Measurements from ENCODE around the gene TBL3. TPM values are rescaled to one million over a fixed set of nuclear protein-coding genes. Genes with fewer than 3 reads are reported as not detected.

TBL3 gene
- polyA plus RNA-seq, 2 of the 4 experiments (the other 2 are of a cell fraction): 21.9 to 42.8 TPM

DNA sequence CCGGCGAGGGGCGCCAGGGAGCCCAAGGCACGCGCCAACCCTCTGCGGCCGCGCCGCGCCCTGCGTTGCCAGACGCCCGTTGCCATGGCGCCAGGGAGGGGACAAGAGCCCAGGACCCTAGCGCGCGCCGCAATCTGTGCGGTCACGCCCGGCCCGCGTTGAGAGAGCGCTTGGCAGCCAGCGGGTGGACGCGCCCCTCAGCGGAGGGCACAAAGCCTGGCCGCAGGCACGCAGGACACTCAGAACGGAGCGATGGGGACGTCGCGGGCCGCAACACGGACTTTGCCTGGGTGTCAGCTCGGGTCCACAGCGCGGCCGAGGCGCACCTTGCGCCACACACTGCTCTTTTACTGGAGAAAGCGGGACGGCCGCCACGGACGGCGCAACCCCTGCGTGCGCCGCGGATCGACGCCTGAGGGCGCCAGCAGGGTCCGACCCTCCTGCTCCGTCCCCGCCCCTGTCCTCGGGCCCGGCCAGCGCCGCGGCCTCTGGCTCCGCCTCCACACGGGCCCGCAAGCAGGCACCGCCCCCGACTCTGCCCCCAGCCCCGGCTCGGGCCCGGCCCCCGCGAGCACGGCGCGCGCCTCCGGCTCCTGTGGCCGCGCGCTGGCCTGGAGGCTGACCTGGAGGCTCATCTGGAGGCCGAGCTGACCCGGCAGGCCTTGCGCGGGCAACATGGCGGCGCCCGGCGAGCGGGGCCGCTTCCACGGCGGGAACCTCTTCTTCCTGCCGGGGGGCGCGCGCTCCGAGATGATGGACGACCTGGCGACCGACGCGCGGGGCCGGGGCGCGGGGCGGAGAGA, 11.9 kb downstream of the TBL3 start, which contains the start of gene GFER:
TSS of gene GFER (plus strand) at position 650 of the 803 bp plus-strand sequence. CDS start at position 676, 26 bp downstream.
- FAIRE-seq (no peak), DNase-seq (ENCODE audit: low read depth in 1 of 2, low spot score in 1 of 2) (peak; percentile 94 to 96), ATAC-seq (peak; percentile 72 to 85)
- POLR2A ChIA-PET: interaction anchor here (0.6 to 5.4 kb wide), 5 partner anchors 12 to 603 kb away, joined by 3 to 50 read pairs (median 3); partner anchors contain the start of genes RPS2, TBL3 and TRAF7
- Histone ChIP-seq H3K9me3 (no peaks in the 10 kb centered on the region), H3K4me1 (peaks cover 37% of the 10 kb centered on the region), H3K4me2 (peak within 1 kb of the TSS; percentile 88), H3K4me3 (peak within 1 kb of the TSS; percentile 67), H3K27ac (peak within 1 kb of the TSS; percentile 86 to 94)
- CTCF ChIA-PET: interaction anchor here (1.1 to 19.7 kb wide), 6 partner anchors 10 to 157 kb away, joined by 3 to 196 read pairs (median 7); partner anchors contain the start of gene ZNF598
- WGBS (ENCODE audit: missing lambda C conversion rate): 0% methylated on average over 22 of the region's 109 CpGs
- TF ChIP-seq, protein P1, sequence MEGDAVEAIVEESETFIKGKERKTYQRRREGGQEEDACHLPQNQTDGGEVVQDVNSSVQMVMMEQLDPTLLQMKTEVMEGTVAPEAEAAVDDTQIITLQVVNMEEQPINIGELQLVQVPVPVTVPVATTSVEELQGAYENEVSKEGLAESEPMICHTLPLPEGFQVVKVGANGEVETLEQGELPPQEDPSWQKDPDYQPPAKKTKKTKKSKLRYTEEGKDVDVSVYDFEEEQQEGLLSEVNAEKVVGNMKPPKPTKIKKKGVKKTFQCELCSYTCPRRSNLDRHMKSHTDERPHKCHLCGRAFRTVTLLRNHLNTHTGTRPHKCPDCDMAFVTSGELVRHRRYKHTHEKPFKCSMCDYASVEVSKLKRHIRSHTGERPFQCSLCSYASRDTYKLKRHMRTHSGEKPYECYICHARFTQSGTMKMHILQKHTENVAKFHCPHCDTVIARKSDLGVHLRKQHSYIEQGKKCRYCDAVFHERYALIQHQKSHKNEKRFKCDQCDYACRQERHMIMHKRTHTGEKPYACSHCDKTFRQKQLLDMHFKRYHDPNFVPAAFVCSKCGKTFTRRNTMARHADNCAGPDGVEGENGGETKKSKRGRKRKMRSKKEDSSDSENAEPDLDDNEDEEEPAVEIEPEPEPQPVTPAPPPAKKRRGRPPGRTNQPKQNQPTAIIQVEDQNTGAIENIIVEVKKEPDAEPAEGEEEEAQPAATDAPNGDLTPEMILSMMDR (IDR thresholded peaks at IDR 0.05): peak; percentile 50; the same call in 2 of the 3 replicates
- TF ChIP-seq FOSL2 (IDR thresholded peaks at IDR 0.05) (no peak), FOSL2 (CRISPR knock-in tag; IDR thresholded peaks at IDR 0.05) (peak; percentile 18; the same call in 1 of the 2 replicates), RNF2 (IDR thresholded peaks at IDR 0.05; ENCODE audit: borderline replicate concordance, low read depth) (peak; percentile 66; the same call in 1 of the 2 replicates), RCOR1 (IDR thresholded peaks at IDR 0.05; ENCODE audit: low read depth, low read length) (no peak), CHD2 (IDR thresholded peaks at IDR 0.05; ENCODE audit: low read length, partially characterized antibody) (no peak), FOSB (CRISPR knock-in tag; IDR thresholded peaks at IDR 0.05) (no peak), SREBF2 (IDR thresholded peaks at IDR 0.05) (no peak), HOXB5 (CRISPR knock-in tag; IDR thresholded peaks at IDR 0.05) (peak; percentile 90), GATA3 (IDR thresholded peaks at IDR 0.05; ENCODE audit: borderline replicate concordance) (0 out of 2 replicates have a peak, but pooled peaks have one; percentile 6), TFCP2L1 (CRISPR knock-in tag; IDR thresholded peaks at IDR 0.05) (0 out of 2 replicates have a peak, but pooled peaks have one; percentile 63), CEBPB (IDR thresholded peaks at IDR 0.05) (no peak; a peak in 1 of 4 replicates), RARB (CRISPR knock-in tag; IDR thresholded peaks at IDR 0.05) (no peak), RAD21 (conservative IDR thresholded peaks at IDR 0.05 in 1 of 2, IDR thresholded peaks at IDR 0.05 in 1 of 2) (0 out of 5 replicates have a peak, but pooled peaks of 1 of the 2 experiments have one; percentile 18), JUN (IDR thresholded peaks at IDR 0.05) (peak; percentile 30 to 82; a peak in 3 of 5 replicates), TP53 (CRISPR knock-in tag; IDR thresholded peaks at IDR 0.05) (0 out of 2 replicates have a peak, but pooled peaks have one; percentile 54), EHF (CRISPR knock-in tag; IDR thresholded peaks at IDR 0.05) (peak; percentile 72; the same call in 1 of the 2 replicates), POLR2A (IDR thresholded peaks at IDR 0.05; ENCODE audit: low read length) (peak; percentile 85), ZNF302 (CRISPR knock-in tag; IDR thresholded peaks at IDR 0.05) (no peak), MYC (IDR thresholded peaks at IDR 0.05; ENCODE audit: borderline replicate concordance, low read length) (peak; percentile 42; the same call in 1 of the 2 replicates), PHF8 (IDR thresholded peaks at IDR 0.05; ENCODE audit: borderline replicate concordance, low read depth) (peak; percentile 30), RFX5 (IDR thresholded peaks at IDR 0.05) (0 out of 2 replicates have a peak, but pooled peaks have one; percentile 17), KDM5A (IDR thresholded peaks at IDR 0.05) (peak; percentile 96)
- TF ChIP-seq, protein P2, sequence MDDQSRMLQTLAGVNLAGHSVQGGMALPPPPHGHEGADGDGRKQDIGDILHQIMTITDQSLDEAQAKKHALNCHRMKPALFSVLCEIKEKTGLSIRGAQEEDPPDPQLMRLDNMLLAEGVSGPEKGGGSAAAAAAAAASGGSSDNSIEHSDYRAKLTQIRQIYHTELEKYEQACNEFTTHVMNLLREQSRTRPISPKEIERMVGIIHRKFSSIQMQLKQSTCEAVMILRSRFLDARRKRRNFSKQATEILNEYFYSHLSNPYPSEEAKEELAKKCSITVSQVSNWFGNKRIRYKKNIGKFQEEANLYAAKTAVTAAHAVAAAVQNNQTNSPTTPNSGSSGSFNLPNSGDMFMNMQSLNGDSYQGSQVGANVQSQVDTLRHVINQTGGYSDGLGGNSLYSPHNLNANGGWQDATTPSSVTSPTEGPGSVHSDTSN (IDR thresholded peaks at IDR 0.05): peak; percentile 65; the same call in 1 of the 2 replicates
- TF ChIP-seq, protein P3, sequence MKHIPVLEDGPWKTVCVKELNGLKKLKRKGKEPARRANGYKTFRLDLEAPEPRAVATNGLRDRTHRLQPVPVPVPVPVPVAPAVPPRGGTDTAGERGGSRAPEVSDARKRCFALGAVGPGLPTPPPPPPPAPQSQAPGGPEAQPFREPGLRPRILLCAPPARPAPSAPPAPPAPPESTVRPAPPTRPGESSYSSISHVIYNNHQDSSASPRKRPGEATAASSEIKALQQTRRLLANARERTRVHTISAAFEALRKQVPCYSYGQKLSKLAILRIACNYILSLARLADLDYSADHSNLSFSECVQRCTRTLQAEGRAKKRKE (CRISPR knock-in tag; IDR thresholded peaks at IDR 0.05; ENCODE audit: low read depth): peak; percentile 78; the same call in 1 of the 2 replicates
- TF ChIP-seq, protein P4, sequence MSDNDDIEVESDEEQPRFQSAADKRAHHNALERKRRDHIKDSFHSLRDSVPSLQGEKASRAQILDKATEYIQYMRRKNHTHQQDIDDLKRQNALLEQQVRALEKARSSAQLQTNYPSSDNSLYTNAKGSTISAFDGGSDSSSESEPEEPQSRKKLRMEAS (IDR thresholded peaks at IDR 0.05): peak; percentile 82
- TF ChIP-seq, protein P5, sequence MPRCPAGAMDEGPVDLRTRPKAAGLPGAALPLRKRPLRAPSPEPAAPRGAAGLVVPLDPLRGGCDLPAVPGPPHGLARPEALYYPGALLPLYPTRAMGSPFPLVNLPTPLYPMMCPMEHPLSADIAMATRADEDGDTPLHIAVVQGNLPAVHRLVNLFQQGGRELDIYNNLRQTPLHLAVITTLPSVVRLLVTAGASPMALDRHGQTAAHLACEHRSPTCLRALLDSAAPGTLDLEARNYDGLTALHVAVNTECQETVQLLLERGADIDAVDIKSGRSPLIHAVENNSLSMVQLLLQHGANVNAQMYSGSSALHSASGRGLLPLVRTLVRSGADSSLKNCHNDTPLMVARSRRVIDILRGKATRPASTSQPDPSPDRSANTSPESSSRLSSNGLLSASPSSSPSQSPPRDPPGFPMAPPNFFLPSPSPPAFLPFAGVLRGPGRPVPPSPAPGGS (IDR thresholded peaks at IDR 0.05): peak; percentile 81; the same call in 1 of the 3 replicates
- TF ChIP-seq, protein P6, sequence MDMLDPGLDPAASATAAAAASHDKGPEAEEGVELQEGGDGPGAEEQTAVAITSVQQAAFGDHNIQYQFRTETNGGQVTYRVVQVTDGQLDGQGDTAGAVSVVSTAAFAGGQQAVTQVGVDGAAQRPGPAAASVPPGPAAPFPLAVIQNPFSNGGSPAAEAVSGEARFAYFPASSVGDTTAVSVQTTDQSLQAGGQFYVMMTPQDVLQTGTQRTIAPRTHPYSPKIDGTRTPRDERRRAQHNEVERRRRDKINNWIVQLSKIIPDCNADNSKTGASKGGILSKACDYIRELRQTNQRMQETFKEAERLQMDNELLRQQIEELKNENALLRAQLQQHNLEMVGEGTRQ (IDR thresholded peaks at IDR 0.05): no peak
- TF ChIP-seq, protein P7, sequence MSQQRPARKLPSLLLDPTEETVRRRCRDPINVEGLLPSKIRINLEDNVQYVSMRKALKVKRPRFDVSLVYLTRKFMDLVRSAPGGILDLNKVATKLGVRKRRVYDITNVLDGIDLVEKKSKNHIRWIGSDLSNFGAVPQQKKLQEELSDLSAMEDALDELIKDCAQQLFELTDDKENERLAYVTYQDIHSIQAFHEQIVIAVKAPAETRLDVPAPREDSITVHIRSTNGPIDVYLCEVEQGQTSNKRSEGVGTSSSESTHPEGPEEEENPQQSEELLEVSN (IDR thresholded peaks at IDR 0.05; ENCODE audit: borderline replicate concordance, low read depth): 0 out of 2 replicates have a peak, but pooled peaks have one; percentile 68
- TF ChIP-seq, protein P8, sequence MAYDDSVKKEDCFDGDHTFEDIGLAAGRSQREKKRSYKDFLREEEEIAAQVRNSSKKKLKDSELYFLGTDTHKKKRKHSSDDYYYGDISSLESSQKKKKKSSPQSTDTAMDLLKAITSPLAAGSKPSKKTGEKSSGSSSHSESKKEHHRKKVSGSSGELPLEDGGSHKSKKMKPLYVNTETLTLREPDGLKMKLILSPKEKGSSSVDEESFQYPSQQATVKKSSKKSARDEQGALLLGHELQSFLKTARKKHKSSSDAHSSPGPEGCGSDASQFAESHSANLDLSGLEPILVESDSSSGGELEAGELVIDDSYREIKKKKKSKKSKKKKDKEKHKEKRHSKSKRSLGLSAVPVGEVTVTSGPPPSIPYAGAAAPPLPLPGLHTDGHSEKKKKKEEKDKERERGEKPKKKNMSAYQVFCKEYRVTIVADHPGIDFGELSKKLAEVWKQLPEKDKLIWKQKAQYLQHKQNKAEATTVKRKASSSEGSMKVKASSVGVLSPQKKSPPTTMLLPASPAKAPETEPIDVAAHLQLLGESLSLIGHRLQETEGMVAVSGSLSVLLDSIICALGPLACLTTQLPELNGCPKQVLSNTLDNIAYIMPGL (CRISPR knock-in tag; IDR thresholded peaks at IDR 0.05; ENCODE audit: borderline replicate concordance): no peak
